Measurements from ENCODE around the gene PDE11A.

Gene PDE11A

GRCh38 chr2:177778472-177778871, 294.1 kb downstream of the PDE11A start:
- ATAC-seq: no peak
- TF ChIP-seq, protein P1, sequence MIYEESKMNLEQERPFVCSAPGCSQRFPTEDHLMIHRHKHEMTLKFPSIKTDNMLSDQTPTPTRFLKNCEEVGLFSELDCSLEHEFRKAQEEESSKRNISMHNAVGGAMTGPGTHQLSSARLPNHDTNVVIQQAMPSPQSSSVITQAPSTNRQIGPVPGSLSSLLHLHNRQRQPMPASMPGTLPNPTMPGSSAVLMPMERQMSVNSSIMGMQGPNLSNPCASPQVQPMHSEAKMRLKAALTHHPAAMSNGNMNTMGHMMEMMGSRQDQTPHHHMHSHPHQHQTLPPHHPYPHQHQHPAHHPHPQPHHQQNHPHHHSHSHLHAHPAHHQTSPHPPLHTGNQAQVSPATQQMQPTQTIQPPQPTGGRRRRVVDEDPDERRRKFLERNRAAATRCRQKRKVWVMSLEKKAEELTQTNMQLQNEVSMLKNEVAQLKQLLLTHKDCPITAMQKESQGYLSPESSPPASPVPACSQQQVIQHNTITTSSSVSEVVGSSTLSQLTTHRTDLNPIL (CRISPR knock-in tag; IDR thresholded peaks at IDR 0.05; ENCODE audit: low read depth): no peak
- TF ChIP-seq BACH2 (CRISPR knock-in tag; IDR thresholded peaks at IDR 0.05; ENCODE audit: borderline replicate concordance): no peak
- no peak for TF ChIP-seq ESRRG (CRISPR knock-in tag; IDR thresholded peaks at IDR 0.05)
- no peak for TF ChIP-seq ZNF70 (CRISPR knock-in tag; IDR thresholded peaks at IDR 0.05)
- no peak for TF ChIP-seq ISL1 (CRISPR knock-in tag; IDR thresholded peaks at IDR 0.05)
- TF ChIP-seq RARB (CRISPR knock-in tag; IDR thresholded peaks at IDR 0.05): no peak

GRCh38 chr2:177772529-177772928, 300.0 kb downstream of the PDE11A start:
- TF ChIP-seq CSDC2 (CRISPR knock-in tag; IDR thresholded peaks at IDR 0.05) (no peak), TOX (CRISPR knock-in tag; IDR thresholded peaks at IDR 0.05; ENCODE audit: borderline replicate concordance) (no peak), ZFP30 (CRISPR knock-in tag; IDR thresholded peaks at IDR 0.05) (no peak), BACH2 (CRISPR knock-in tag; IDR thresholded peaks at IDR 0.05; ENCODE audit: borderline replicate concordance) (no peak), ZNF70 (CRISPR knock-in tag; IDR thresholded peaks at IDR 0.05) (no peak), OSR1 (CRISPR knock-in tag; IDR thresholded peaks at IDR 0.05) (no peak), ZC3H10 (CRISPR knock-in tag; IDR thresholded peaks at IDR 0.05) (no peak)
- TF ChIP-seq, protein P2, sequence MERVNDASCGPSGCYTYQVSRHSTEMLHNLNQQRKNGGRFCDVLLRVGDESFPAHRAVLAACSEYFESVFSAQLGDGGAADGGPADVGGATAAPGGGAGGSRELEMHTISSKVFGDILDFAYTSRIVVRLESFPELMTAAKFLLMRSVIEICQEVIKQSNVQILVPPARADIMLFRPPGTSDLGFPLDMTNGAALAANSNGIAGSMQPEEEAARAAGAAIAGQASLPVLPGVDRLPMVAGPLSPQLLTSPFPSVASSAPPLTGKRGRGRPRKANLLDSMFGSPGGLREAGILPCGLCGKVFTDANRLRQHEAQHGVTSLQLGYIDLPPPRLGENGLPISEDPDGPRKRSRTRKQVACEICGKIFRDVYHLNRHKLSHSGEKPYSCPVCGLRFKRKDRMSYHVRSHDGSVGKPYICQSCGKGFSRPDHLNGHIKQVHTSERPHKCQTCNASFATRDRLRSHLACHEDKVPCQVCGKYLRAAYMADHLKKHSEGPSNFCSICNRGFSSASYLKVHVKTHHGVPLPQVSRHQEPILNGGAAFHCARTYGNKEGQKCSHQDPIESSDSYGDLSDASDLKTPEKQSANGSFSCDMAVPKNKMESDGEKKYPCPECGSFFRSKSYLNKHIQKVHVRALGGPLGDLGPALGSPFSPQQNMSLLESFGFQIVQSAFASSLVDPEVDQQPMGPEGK (CRISPR knock-in tag; IDR thresholded peaks at IDR 0.05; ENCODE audit: borderline replicate concordance): no peak
- ATAC-seq: no peak

- no peak for ATAC-seq
These were observed 301.4 kb downstream of the PDE11A start for GRCh38 chr2:177771191-177771590.

More at GRCh38 chr2:177771191-177771590, 301.4 kb downstream of the PDE11A start:
- TF ChIP-seq ZNF70 (CRISPR knock-in tag; IDR thresholded peaks at IDR 0.05): no peak
- TF ChIP-seq ZFP30 (CRISPR knock-in tag; IDR thresholded peaks at IDR 0.05): no peak
- no peak for TF ChIP-seq GLIS3 (CRISPR knock-in tag; IDR thresholded peaks at IDR 0.05)
- no peak for TF ChIP-seq TOX (CRISPR knock-in tag; IDR thresholded peaks at IDR 0.05; ENCODE audit: borderline replicate concordance)
- no peak for TF ChIP-seq ARNTL (CRISPR knock-in tag; IDR thresholded peaks at IDR 0.05; ENCODE audit: borderline replicate concordance, low read depth)
- TF ChIP-seq, protein P2 (CRISPR knock-in tag; IDR thresholded peaks at IDR 0.05; ENCODE audit: borderline replicate concordance): no peak
- no peak for TF ChIP-seq ZNF8 (CRISPR knock-in tag; IDR thresholded peaks at IDR 0.05)
- no peak for TF ChIP-seq BACH2 (CRISPR knock-in tag; IDR thresholded peaks at IDR 0.05; ENCODE audit: borderline replicate concordance)
- TF ChIP-seq RARB (CRISPR knock-in tag; IDR thresholded peaks at IDR 0.05): no peak
- TF ChIP-seq ISL1 (CRISPR knock-in tag; IDR thresholded peaks at IDR 0.05): no peak
- TF ChIP-seq ZFP3 (CRISPR knock-in tag; IDR thresholded peaks at IDR 0.05): no peak
- TF ChIP-seq POU6F1 (CRISPR knock-in tag; IDR thresholded peaks at IDR 0.05; ENCODE audit: borderline replicate concordance, low read depth): no peak
- TF ChIP-seq, protein P3, sequence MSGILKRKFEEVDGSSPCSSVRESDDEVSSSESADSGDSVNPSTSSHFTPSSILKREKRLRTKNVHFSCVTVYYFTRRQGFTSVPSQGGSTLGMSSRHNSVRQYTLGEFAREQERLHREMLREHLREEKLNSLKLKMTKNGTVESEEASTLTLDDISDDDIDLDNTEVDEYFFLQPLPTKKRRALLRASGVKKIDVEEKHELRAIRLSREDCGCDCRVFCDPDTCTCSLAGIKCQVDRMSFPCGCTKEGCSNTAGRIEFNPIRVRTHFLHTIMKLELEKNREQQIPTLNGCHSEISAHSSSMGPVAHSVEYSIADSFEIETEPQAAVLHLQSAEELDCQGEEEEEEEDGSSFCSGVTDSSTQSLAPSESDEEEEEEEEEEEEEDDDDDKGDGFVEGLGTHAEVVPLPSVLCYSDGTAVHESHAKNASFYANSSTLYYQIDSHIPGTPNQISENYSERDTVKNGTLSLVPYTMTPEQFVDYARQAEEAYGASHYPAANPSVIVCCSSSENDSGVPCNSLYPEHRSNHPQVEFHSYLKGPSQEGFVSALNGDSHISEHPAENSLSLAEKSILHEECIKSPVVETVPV (CRISPR knock-in tag; IDR thresholded peaks at IDR 0.05): no peak
- TF ChIP-seq, protein P1 (CRISPR knock-in tag; IDR thresholded peaks at IDR 0.05; ENCODE audit: low read depth): no peak
- TF ChIP-seq ZC3H10 (CRISPR knock-in tag; IDR thresholded peaks at IDR 0.05): no peak
- TF ChIP-seq CSDC2 (CRISPR knock-in tag; IDR thresholded peaks at IDR 0.05): no peak
- TF ChIP-seq ZNF565 (CRISPR knock-in tag; conservative IDR thresholded peaks at IDR 0.05; ENCODE audit: low read depth): no peak
